Measurements from ENCODE around the gene SLC25A13.

The SLC25A13 gene

DNA sequence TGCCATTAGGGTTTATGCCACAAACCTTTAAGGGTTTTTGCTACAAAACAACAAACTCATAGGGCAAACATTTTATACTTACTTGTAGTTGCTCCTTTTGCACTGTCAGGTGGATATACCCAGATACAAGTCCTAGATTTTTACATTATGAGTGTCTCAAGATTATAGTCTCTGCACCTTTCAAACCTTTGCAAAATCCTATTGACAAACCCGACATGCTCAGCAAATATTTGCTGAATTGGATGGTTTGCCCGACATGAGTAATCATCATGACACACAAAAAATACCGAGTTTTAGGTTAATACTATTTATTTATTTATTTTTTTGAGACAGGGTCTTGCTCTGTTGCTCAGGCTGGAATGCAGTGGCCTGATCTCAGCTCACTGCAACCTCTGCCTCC lies 117.3 kb downstream of the SLC25A13 start:
- DNase-seq, result no peak

DNA sequence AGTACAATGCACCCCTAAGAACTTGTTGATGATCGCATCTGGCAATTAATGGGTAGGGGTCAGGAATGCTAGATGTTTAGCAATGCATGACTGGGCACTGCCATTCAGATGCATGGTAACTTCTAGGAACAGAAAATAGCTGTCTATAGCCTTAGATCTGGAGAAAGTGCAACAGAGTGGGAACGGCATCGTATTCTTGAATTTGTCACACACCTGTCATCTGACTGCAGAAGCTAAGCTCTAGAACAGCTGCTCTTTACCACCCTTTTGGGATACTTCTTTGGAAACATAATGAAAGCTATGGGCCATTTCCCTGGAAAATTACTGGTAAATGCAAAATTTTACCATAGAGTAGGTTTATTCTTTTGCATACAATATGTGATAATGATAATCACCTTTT lies 118.1 kb downstream of the SLC25A13 start:
- DNase-seq, result no peak

- no peak for DNase-seq
Measured at GRCh38 chr7:96202102-96202501, 119.8 kb downstream of the SLC25A13 start.

GRCh38 chr7:96200740-96201139 lies 121.2 kb downstream of the SLC25A13 start:
- no peak for DNase-seq

DNA sequence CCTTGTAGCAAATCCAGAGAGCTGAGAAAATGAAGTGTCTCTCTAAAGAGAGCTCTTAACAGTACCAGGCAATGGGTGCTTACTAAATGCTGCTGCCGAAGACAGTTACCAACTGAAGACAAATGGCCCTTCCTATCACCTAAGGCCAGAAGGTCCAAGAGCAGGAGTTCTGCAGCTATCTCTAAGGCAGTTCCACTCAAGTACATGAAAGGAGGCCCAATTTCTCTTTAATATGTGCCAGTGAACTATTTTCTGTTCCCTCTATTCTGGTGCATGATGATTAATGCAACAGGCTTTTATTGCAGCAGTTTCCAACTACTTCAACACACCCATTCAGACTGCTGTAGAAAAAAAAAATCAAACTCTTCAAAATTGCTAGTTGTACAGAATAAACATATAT lies 122.5 kb downstream of the SLC25A13 start:
- DNase-seq, result no peak

GRCh38 chr7:96198047-96198636 lies 123.8 kb downstream of the SLC25A13 start:
- no peak for DNase-seq

DNA sequence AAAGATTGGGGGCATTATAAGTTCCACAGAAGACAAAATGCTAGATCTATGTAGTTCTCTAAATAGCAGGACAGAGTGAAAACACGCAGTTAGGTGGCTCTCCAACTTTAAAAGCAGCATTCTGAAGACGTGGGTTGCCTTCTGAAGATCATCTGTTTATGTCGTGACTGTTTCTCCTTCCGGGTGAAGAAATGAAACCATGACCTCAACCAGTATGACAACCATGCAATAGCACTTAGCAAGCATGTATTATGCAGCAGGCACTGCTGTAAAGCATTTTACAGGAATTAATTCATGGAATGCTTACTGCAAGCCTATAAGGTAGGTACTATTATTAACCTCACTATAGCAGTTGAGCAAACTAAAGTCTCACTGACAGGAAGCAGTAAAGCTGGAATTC lies 125.2 kb downstream of the SLC25A13 start:
- no peak for DNase-seq

GRCh38 chr7:96189129-96189820 lies 132.6 kb downstream of the SLC25A13 start:
- no peak for DNase-seq

- DNase-seq, result peak in 5 of 56 donors; percentile 7 to 24 (median 10)
Measured at GRCh38 chr7:96188591-96188991, 133.3 kb downstream of the SLC25A13 start.

- peak in 4 of 56 donors; percentile 4 to 18 (median 9) for DNase-seq
Measured at GRCh38 chr7:96188174-96188581, 133.7 kb downstream of the SLC25A13 start.

DNA sequence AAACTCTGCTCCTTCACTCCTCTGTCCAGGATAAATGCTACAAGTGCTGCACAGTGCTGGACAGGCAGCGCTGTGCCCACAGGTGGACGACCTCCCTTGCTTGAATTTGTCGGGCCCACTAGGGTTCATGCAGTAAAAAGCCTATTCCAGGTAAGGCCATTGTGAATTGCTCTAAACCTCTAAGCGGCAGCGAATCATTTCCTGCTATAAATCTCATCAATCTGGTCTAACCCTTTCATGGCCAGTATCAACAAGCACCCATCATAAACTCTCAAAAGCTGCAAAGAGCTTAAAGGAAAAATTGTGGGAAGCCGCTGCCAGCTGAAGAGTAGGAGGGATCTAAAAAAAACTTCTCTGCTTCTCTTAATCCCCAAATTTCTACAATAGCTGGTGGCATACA lies 134.2 kb downstream of the SLC25A13 start:
- DNase-seq, result no peak

- no peak for DNase-seq
Measured at GRCh38 chr7:96184783-96185182, 137.1 kb downstream of the SLC25A13 start.

GRCh38 chr7:96183163-96183670 lies 138.7 kb downstream of the SLC25A13 start:
- DNase-seq, result no peak

- DNase-seq, result no peak
Measured at GRCh38 chr7:96182424-96183158, 139.3 kb downstream of the SLC25A13 start.

DNA sequence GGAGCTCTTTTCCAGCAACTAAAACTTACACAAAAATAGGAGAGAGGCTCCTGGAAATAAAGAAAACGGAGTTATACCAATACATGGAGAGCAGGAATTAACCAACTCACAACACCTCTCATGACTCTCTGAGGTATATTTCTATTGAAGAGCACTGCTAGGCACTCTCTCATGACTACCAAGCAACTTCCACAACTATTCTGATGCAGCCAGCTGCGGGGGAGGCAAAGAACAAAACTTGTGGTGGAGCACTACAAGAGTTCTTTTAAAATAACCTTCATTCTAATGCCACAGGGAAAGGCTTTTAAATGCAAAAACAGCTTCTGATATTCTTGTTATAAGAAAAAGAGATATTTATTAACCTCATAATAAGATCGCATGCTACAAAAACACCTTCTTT lies 140.7 kb downstream of the SLC25A13 start:
- no peak for DNase-seq

DNA sequence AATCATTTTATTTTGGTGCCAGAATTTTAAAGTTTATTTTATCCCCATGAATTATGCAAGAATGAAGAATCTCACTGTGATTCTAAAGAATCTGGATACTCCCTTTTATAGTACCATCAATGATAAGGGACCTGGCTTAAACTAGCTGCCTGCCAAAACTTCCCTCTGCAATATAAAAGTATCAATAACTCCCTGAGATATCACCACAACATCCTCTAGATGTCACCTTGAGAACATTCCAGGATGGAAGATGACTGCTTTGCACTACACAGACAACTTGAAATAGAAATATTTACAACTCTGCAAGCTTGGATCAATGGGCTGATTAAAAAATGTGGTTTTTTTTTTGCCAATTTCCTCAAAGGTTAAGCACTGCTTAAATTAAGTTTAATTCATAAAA lies 142.1 kb downstream of the SLC25A13 start:
- no peak for DNase-seq

DNA sequence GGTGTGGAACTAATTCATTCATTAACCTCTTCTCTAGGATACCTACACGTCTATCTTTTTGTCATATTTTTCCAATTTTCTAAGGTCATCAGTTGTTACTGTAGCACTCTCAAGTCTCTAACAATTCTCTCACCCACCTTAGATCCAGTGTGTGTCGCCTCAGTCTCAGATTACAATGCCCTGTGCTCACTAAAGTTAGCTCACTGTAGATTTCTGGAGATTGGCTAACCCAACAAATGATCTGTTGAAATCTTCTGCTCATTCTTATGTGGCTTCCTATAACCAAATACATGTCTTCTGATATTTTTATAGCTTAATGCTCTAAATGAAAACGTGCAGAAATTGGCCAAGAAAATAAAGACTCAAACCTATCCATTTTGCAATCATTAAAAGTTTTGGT lies 142.6 kb downstream of the SLC25A13 start:
- no peak for DNase-seq

GRCh38 chr7:96178581-96178980 lies 143.3 kb downstream of the SLC25A13 start:
- no peak for DNase-seq

DNA sequence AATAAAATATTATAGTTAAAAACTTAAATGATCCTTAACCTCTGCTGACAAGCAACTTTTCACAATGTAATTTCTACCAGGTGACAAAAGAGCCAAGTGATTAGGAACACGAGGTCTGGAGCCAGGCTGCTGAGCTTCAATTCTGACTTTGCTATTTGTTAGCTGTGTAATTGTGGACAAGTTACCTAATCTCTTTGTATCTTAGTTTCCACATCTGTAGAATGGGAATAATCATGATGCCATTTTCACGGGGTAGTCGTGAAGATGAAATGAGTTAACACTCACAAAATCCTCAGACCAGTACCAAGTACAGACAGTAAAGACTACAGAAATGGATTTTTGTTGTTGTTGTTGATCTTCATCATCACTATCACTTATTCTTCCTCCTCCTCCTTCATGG lies 144.5 kb downstream of the SLC25A13 start:
- no peak for DNase-seq

DNA sequence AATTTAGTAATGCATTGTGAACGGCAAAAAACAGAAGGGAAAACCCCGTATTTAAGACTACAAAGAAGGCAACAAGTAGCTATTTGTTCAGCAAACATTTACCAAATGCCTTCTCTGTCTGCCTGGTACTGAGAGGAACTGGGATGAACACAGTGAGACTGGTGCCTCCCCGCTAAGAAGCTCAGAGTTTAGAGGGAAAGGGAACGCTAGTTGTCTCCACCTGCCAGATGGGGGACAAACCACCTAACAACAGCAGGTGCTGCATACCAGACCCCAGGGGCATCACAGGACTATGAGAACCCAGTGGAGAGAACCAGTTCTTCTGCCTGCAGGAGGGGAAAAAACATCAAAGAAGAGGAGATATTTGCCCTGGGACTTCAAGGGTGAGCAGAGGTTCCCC lies 147.1 kb downstream of the SLC25A13 start:
- DNase-seq, result peak in 1 of 56 donors; percentile 12

- peak in 10 of 56 donors; percentile 9 to 52 (median 16) for DNase-seq
Measured at GRCh38 chr7:96173781-96174180, 148.1 kb downstream of the SLC25A13 start.

DNA sequence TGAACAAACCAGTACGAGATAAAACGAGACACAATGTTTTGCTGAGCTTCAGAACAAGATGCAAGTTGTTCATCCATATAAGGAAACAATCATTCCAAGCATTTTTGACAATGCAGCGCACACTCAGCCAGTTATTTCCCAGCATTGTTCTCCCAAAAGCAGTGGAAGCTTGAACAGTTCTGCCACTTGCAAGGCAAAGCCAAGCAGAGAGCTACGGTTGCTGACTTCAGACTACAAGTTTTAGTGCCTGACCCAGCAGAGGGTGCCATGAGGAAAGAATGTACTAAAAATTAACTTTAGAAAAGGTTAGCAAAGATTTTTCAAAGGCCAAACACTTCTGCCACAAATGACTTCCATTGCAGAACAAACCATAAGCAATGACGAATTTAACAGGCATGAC lies 152.5 kb downstream of the SLC25A13 start:
- DNase-seq, result peak in 6 of 56 donors; percentile 9 to 29 (median 26)
